SU-DHL-6 (cell line): ENCODE results near the gene SF3B3.

Experiments
- H2AFZ ChIP-seq: fragments of 200-600 bp; sonication (generic); 2 replicates; pipeline ENCODE4 v1.6.1; 2014; ENCODE audit warnings: low read depth, mild to moderate bottlenecking, moderate library complexity, mixed read lengths, antibody characterized with exemption, low read length; ENCODE audit not compliant: severe bottlenecking
- H3F3A ChIP-seq: fragments of 200-600 bp; shearing (Covaris generic); 2 replicates; pipeline ENCODE4 v1.6.0; 2016; ENCODE audit warnings: antibody characterized with exemption, mild to moderate bottlenecking; ENCODE audit not compliant: insufficient read depth
- H3K27ac ChIP-seq: fragments of 200-600 bp; sonication (generic); 2 replicates; pipeline ENCODE4 v1.5.1; 2016; ENCODE audit warnings: low read depth, mild to moderate bottlenecking, low read length, moderate library complexity, mixed read lengths
- H3K27me3 ChIP-seq: fragments of 200-600 bp; sonication (generic), shearing (Covaris generic); 2 replicates; pipeline ENCODE4 v1.6.0; 2014; ENCODE audit warnings: mild to moderate bottlenecking, low read length
- H3K36me3 ChIP-seq: fragments of 200-600 bp; sonication (generic); 2 replicates; pipeline ENCODE4 v1.6.1; 2014; ENCODE audit warnings: mild to moderate bottlenecking, low read length, mixed read lengths
- H3K4me2 ChIP-seq: fragments of 300-600, 200-600 bp; shearing (Covaris generic), sonication (generic); 2 replicates; pipeline ENCODE4 v1.6.0; 2014; ENCODE audit warnings: low read length, low read depth, mild to moderate bottlenecking; ENCODE audit not compliant: poor library complexity, severe bottlenecking
- H3K4me3 ChIP-seq: fragments of 200-600 bp; sonication (generic); 2 replicates; pipeline ENCODE4 v1.5.1; 2014; ENCODE audit warnings: antibody characterized with exemption, low read length, mild to moderate bottlenecking, mixed read lengths; ENCODE audit not compliant: insufficient read depth, poor library complexity, severe bottlenecking
- H3K79me2 ChIP-seq: fragments of 200-600 bp; sonication (generic); 2 replicates; pipeline ENCODE4 v1.6.1; 2014; ENCODE audit warnings: mild to moderate bottlenecking, low read length, moderate library complexity; ENCODE audit not compliant: insufficient read depth
- H3K9ac ChIP-seq: fragments of 200-600 bp; sonication (generic); 2 replicates; pipeline ENCODE4 v1.7.0; 2014; ENCODE audit warnings: mild to moderate bottlenecking, low read length
- H3K9me2 ChIP-seq: fragments of 200-600 bp; sonication (generic); replicated peaks from 2 replicates; pipeline ENCODE4 v1.6.1; 2014; ENCODE audit warnings: low read length; ENCODE audit not compliant: insufficient read depth
- H3K9me3 ChIP-seq: fragments of 200-600 bp; sonication (generic); 2 replicates; pipeline ENCODE4 v1.6.1; 2014; ENCODE audit warnings: low read length, mixed read lengths; ENCODE audit not compliant: insufficient read depth
- H4K20me1 ChIP-seq: fragments of 200-600 bp; sonication (generic); 2 replicates; pipeline ENCODE4 v1.6.1; 2014; ENCODE audit warnings: low read depth, mild to moderate bottlenecking, antibody characterized with exemption, low read length, moderate library complexity, mixed read lengths
- CTCF ChIP-seq: fragments of 200-600 bp; sonication (generic); IDR thresholded peaks from one replicate; pipeline ENCODE4 v1.5.1; 2017; ENCODE audit warnings: antibody characterized with exemption, mild to moderate bottlenecking, low read length, moderate library complexity; ENCODE audit not compliant: insufficient read depth, poor library complexity, severe bottlenecking
- EZH2phosphoT487 ChIP-seq: fragments of 200-600 bp; sonication (generic), shearing (Covaris generic); conservative IDR thresholded peaks from 2 replicates; pipeline ENCODE4 v1.6.1; 2018; ENCODE audit warnings: mild to moderate bottlenecking, antibody characterized with exemption, low read length, moderate library complexity, mixed read lengths

The SF3B3 gene

GRCh38 chr16:70523743-70524398 lies at the start of gene SF3B3:
Gene SF3B3, plus strand, starts transcription at chr16:70523816. Its CDS starts 2,841 bp downstream, at chr16:70526657.
- peak within 1 kb of the TSS; percentile 62 for H2AFZ ChIP-seq
- no peaks in the 10 kb centered on the region for H3K27me3 ChIP-seq
- peaks cover 72% of the 10 kb centered on the region for H3K79me2 ChIP-seq
- H3K36me3 ChIP-seq, result peaks cover 21% of the 10 kb centered on the region
- H3K4me2 ChIP-seq, result peak within 1 kb of the TSS; percentile 78
- no peaks in the 10 kb centered on the region for H3K9me3 ChIP-seq
- peak within 1 kb of the TSS; percentile 68 for H3K4me3 ChIP-seq
- no peak for TF ChIP-seq EZH2phosphoT487
- TF ChIP-seq CTCF, result no peak
- H4K20me1 ChIP-seq, result peaks cover 23% of the 10 kb centered on the region
- H3K27ac ChIP-seq, result peak within 1 kb of the TSS; percentile 89
- peak within 1 kb of the TSS; percentile 85 for H3K9ac ChIP-seq
- H3K9me2 ChIP-seq, result no peaks in the 10 kb centered on the region
- H3F3A ChIP-seq, result peaks cover 37% of the 10 kb centered on the region

- Histone ChIP-seq H3K4me2 (no peak overlapping the region), H3K79me2 (no peaks in the 10 kb centered on the region), H3K9ac (no peak overlapping the region), H4K20me1 (no peaks in the 10 kb centered on the region), H3K36me3 (no peaks in the 10 kb centered on the region), H3K27ac (no peak overlapping the region), H3K9me3 (no peaks in the 10 kb centered on the region), H3K4me3 (no peak overlapping the region), H3K27me3 (no peaks in the 10 kb centered on the region), H3K9me2 (no peaks in the 10 kb centered on the region), H3F3A (no peaks in the 10 kb centered on the region), H2AFZ (no peak overlapping the region)
- TF ChIP-seq CTCF (no peak), EZH2phosphoT487 (no peak)
Measured at GRCh38 chr16:70474320-70475053, 49.1 kb upstream of the SF3B3 start.

GRCh38 chr16:70475054-70475871 lies 48.4 kb upstream of the SF3B3 start:
- no peaks in the 10 kb centered on the region for H3K36me3 ChIP-seq
- no peaks in the 10 kb centered on the region for H3F3A ChIP-seq
- H3K9me3 ChIP-seq, result no peaks in the 10 kb centered on the region
- H3K9me2 ChIP-seq, result no peaks in the 10 kb centered on the region
- no peaks in the 10 kb centered on the region for H3K27me3 ChIP-seq
- no peaks in the 10 kb centered on the region for H3K79me2 ChIP-seq
- no peak overlapping the region for H3K4me2 ChIP-seq
- no peak overlapping the region for H2AFZ ChIP-seq
- TF ChIP-seq EZH2phosphoT487 (no peak), CTCF (no peak)
- H3K9ac ChIP-seq, result no peak overlapping the region
- no peaks in the 10 kb centered on the region for H4K20me1 ChIP-seq
- no peak overlapping the region for H3K27ac ChIP-seq
- no peak overlapping the region for H3K4me3 ChIP-seq
